RKO (cell line): ENCODE measurements around the gene PPP3R1.
A peak's percentile ranks its signal among the peaks of the same experiment; 100 is the strongest.

Experiments used
- DNase-seq: peaks from one replicate; pipeline ENCODE4 v3.0.0-alpha.2; 2016; ENCODE audit warnings: low spot score

The PPP3R1 gene

GRCh38 chr2:68252400-68253218 lies at the start of gene PPP3R1:
PPP3R1 (minus strand) TSS chr2:68252532; CDS start chr2:68252127, 405 bp downstream.
- DNase-seq = peak; percentile 95

GRCh38 chr2:68295516-68295915 lies 43.2 kb upstream of the PPP3R1 start:
- no peak for DNase-seq

- DNase-seq = no peak
Measured at GRCh38 chr2:68294913-68295312, 42.6 kb upstream of the PPP3R1 start.

- no peak for DNase-seq
Measured at GRCh38 chr2:68294187-68294586, 41.9 kb upstream of the PPP3R1 start.

- no peak for DNase-seq
Measured at GRCh38 chr2:68293755-68294154, 41.4 kb upstream of the PPP3R1 start.

- no peak for DNase-seq
Measured at GRCh38 chr2:68293024-68293423, 40.7 kb upstream of the PPP3R1 start.

- peak; percentile 51 for DNase-seq
Measured at GRCh38 chr2:68292108-68292710, 39.9 kb upstream of the PPP3R1 start.

- DNase-seq = no peak
Measured at GRCh38 chr2:68291314-68291713, 39.0 kb upstream of the PPP3R1 start.

GRCh38 chr2:68290901-68291300 lies 38.6 kb upstream of the PPP3R1 start:
- no peak for DNase-seq

GRCh38 chr2:68287580-68288441 lies 35.5 kb upstream of the PPP3R1 start:
- DNase-seq = no peak

- DNase-seq = no peak
Measured at GRCh38 chr2:68284896-68285295, 32.6 kb upstream of the PPP3R1 start.

- no peak for DNase-seq
Measured at GRCh38 chr2:68283419-68283812, 31.1 kb upstream of the PPP3R1 start.

- peak; percentile 67 for DNase-seq
Measured at GRCh38 chr2:68282811-68283418, 30.6 kb upstream of the PPP3R1 start.

GRCh38 chr2:68280796-68281195 lies 28.5 kb upstream of the PPP3R1 start:
- DNase-seq = no peak

- no peak for DNase-seq
Measured at GRCh38 chr2:68280348-68280747, 28.0 kb upstream of the PPP3R1 start.

GRCh38 chr2:68279691-68280090 lies 27.4 kb upstream of the PPP3R1 start:
- no peak for DNase-seq

- no peak for DNase-seq
Measured at GRCh38 chr2:68278169-68278568, 25.8 kb upstream of the PPP3R1 start.

GRCh38 chr2:68274022-68274421 lies 21.7 kb upstream of the PPP3R1 start:
- DNase-seq = no peak

- no peak for DNase-seq
Measured at GRCh38 chr2:68272246-68272994, 20.1 kb upstream of the PPP3R1 start.

GRCh38 chr2:68266655-68267054 lies 14.3 kb upstream of the PPP3R1 start:
- no peak for DNase-seq

- DNase-seq = no peak
Measured at GRCh38 chr2:68263632-68264031, 11.3 kb upstream of the PPP3R1 start.

- no peak for DNase-seq
Measured at GRCh38 chr2:68258851-68259250, 6.5 kb upstream of the PPP3R1 start.
